Chondrocyte (in vitro differentiated cells): ENCODE results near the gene ANKRD12. TPM values are rescaled to one million over a fixed set of nuclear protein-coding genes. Genes with fewer than 3 reads are reported as not detected.

Experiments
- DNase-seq: peaks from one replicate; pipeline ENCODE4 v3.0.0; 2021; ENCODE audit warnings: mixed read lengths, low spot score
- H3K27ac Mint-ChIP-seq: one replicate; pipeline ENCODE4 v1.8.0; 2021; ENCODE audit warnings: mild to moderate bottlenecking, moderate library complexity, mixed read lengths; ENCODE audit not compliant: unreplicated experiment
- H3K27me3 Mint-ChIP-seq: 2 replicates; pipeline ENCODE4 v1.8.0; 2021; ENCODE audit warnings: low read depth, mixed read lengths
- H3K36me3 Mint-ChIP-seq: 2 replicates; pipeline ENCODE4 v1.8.0; 2021; ENCODE audit warnings: low read depth, mixed read lengths
- H3K4me1 Mint-ChIP-seq: 2 replicates; pipeline ENCODE4 v1.8.0; 2021; ENCODE audit warnings: low read depth, mild to moderate bottlenecking, mixed read lengths
- H3K4me3 Mint-ChIP-seq: one replicate; pipeline ENCODE4 v1.8.0; 2021; ENCODE audit warnings: mild to moderate bottlenecking, moderate library complexity, mixed read lengths; ENCODE audit not compliant: unreplicated experiment
- H3K9me3 Mint-ChIP-seq: 2 replicates; pipeline ENCODE4 v1.8.0; 2021; ENCODE audit warnings: low read depth, mixed read lengths
- total RNA-seq: library from RNA; stranded (reverse); gene quantifications from 3 replicates; pipeline ENCODE4 v1.2.1, GENCODE V29; 2021
- TF ChIP-seq, protein P1 (sequence below): fragments of 200-600 bp; sonication (generic); IDR thresholded peaks from 2 replicates; pipeline ENCODE4 v1.5.0; 2021; ENCODE audit warnings: antibody characterized with exemption, mild to moderate bottlenecking, moderate library complexity

The ANKRD12 gene
- total RNA-seq, 1 donor from 2014 or later: 34.0 TPM

DNA sequence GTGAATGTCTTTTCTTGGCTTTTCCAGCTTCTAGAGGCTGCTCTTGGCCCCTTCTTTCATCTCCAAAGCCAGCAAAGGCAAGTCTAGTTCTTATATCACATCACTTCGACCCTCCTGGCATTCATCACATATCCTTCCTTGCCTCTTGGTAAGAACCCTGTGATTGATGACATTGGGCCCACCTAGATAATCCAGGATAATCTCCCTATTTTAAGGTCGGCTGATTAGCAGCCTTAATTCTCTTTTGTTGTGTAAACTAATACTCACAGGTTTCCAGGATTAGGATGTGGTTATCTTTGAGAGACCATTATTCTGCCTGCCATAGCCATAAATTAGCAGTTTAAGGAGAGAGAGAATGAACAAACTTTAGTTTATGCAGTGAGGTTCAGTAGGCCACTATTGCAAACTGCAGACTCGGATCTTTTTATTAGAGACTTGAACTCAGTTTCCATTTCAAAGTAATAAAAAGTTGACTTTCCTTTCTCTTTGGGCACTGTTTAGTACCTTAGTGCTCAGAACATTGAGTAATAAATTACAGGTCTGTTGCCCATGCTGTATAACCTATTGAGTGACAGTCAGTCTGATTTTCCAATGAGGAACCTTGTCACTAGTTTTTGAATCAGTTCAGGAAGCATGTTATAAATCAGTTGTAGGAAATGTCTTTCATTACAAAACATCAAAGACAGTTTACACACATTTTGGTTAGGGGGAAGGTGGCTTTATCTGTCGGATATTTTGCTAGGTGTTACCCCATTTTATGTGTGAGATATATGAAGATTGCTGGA, 29.6 kb upstream of the ANKRD12 start:
- DNase-seq: no peak
- Mint-ChIP-seq H3K4me3 (no peak overlapping the region), H3K27ac (no peak overlapping the region), H3K36me3 (no peaks in the 10 kb centered on the region), H3K9me3 (no peaks in the 10 kb centered on the region), H3K4me1 (peaks cover 82% of the 10 kb centered on the region), H3K27me3 (no peaks in the 10 kb centered on the region)
- TF ChIP-seq, protein P1, sequence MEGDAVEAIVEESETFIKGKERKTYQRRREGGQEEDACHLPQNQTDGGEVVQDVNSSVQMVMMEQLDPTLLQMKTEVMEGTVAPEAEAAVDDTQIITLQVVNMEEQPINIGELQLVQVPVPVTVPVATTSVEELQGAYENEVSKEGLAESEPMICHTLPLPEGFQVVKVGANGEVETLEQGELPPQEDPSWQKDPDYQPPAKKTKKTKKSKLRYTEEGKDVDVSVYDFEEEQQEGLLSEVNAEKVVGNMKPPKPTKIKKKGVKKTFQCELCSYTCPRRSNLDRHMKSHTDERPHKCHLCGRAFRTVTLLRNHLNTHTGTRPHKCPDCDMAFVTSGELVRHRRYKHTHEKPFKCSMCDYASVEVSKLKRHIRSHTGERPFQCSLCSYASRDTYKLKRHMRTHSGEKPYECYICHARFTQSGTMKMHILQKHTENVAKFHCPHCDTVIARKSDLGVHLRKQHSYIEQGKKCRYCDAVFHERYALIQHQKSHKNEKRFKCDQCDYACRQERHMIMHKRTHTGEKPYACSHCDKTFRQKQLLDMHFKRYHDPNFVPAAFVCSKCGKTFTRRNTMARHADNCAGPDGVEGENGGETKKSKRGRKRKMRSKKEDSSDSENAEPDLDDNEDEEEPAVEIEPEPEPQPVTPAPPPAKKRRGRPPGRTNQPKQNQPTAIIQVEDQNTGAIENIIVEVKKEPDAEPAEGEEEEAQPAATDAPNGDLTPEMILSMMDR: no peak

DNA sequence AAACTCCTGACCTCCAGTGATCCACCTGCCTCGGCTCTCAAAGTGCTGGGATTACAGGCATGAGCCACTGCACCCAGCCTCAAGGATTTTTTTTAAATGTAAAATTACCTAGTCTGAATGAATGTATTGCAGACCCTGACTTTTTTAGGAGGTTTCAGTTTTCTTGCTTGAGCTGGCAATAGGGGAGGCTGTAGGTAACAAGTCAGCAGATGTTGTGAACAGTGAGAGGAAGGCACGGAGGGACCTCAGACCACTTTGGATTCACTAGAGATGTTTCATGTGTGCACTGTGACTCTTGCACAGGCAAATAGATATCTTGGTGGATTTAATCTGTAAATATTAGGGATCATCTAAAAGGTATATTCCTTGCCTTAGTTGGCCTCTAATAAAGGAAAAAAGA, 27.7 kb upstream of the ANKRD12 start:
- H3K27ac Mint-ChIP-seq: peak overlapping the region; percentile 94
- H3K9me3 Mint-ChIP-seq: no peaks in the 10 kb centered on the region
- H3K27me3 Mint-ChIP-seq: no peaks in the 10 kb centered on the region
- H3K36me3 Mint-ChIP-seq: no peaks in the 10 kb centered on the region
- TF ChIP-seq, protein P1: no peak
- H3K4me3 Mint-ChIP-seq: no peak overlapping the region
- H3K4me1 Mint-ChIP-seq: peaks cover 83% of the 10 kb centered on the region
- DNase-seq: no peak

DNA sequence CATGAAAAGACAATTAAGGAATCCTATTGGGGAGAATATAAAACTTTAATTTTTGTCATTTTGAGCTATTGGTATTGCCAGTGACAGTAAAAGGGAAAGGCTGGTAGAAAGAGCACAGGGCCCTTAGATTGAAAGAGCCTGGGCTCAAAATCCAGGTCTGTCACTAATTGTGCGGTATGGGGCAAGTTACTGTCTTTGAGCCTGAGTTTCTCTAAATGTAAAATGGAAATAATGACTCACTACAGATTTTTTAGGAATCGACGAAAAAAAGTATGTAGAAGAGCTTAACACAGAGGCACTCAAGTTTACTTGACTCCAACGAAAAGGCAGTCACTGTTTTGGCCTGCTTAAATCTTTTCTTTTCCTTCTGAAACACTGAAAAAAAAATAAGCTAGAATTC, 27.1 kb upstream of the ANKRD12 start:
- H3K27me3 Mint-ChIP-seq: no peaks in the 10 kb centered on the region
- H3K4me1 Mint-ChIP-seq: peaks cover 79% of the 10 kb centered on the region
- no peak for DNase-seq
- no peaks in the 10 kb centered on the region for H3K36me3 Mint-ChIP-seq
- no peaks in the 10 kb centered on the region for H3K9me3 Mint-ChIP-seq
- H3K4me3 Mint-ChIP-seq: no peak overlapping the region
- H3K27ac Mint-ChIP-seq: peak overlapping the region; percentile 94
- TF ChIP-seq, protein P1: no peak

DNA sequence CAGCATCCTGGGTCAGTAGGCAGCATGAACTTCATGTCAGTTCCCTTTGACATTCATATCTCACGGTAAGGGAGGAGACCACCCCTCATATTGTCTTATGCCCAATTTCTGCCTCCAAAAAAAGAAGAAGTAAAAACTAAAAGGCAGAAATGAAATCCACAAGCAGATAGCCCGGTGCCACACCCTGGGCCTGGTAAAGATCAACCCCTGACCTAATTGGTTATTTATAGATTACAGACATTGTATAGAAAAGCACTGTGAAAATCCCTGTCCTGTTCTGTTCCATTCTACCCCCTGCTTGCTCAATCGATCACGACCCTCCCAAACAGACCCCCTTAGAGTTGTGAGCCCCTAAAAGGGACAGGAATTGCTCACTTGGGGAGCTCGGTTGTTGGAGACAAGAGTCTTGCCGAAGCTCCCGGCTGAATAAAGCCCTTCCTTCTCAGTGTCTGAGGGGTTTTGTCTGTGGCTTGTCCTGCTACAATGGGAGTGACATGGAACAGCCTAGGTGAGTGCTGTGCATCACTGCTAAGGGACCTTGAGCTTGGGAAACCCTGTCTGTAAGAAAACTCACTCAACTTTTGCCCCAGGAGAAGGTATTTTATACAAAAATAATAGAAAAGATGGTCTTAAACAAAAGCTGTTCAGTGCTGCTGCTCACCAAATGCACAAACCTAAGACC, 23.0 kb upstream of the ANKRD12 start:
- Mint-ChIP-seq H3K4me1 (peaks cover 77% of the 10 kb centered on the region), H3K27me3 (no peaks in the 10 kb centered on the region), H3K4me3 (no peak overlapping the region), H3K36me3 (no peaks in the 10 kb centered on the region), H3K27ac (peak overlapping the region; percentile 13), H3K9me3 (no peaks in the 10 kb centered on the region)
- DNase-seq: no peak
- TF ChIP-seq, protein P1: no peak

DNA sequence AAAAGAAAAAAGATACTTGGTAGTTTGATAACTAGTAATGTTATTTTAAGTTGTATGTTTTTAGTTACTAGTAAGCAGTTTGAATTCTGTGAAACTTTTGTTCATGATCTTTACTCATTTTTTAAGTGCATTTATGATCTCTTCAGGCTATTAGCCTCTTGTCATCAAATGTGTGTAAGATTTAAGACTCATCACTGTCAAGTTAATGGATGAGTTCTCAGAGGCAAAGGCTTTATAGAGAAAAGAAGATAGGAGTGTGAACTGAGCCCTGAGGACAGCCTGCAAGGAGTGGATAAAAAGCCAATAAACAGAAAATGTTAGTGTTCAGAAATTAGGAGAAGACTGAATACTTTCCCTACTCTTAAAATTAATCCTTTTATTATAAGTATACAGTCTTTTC, 20.6 kb upstream of the ANKRD12 start:
- Mint-ChIP-seq H3K9me3 (no peaks in the 10 kb centered on the region), H3K36me3 (peaks cover 2% of the 10 kb centered on the region)
- DNase-seq: no peak

More for the DNA sequence above, 20.6 kb upstream of the ANKRD12 start:
- Mint-ChIP-seq H3K27ac (peak overlapping the region; percentile 91), H3K27me3 (no peaks in the 10 kb centered on the region), H3K4me3 (no peak overlapping the region), H3K4me1 (peaks cover 58% of the 10 kb centered on the region)
- TF ChIP-seq, protein P1: no peak
